GM19099 (cell line): ENCODE measurements around the gene TUB.

Experiments used
- POLR2A ChIP-seq: IDR thresholded peaks from 3 replicates; pipeline ENCODE4 v1.6.1; 2011; ENCODE audit warnings: low read depth; ENCODE audit not compliant: insufficient read length; ENCODE audit errors: extremely low read depth

Gene TUB

GRCh38 chr11:8071616-8072581, 9.1 kb upstream of the TUB start:
- no peak for TF ChIP-seq POLR2A

- no peak for TF ChIP-seq POLR2A
Observed at GRCh38 chr11:8075119-8075726, 5.8 kb upstream of the TUB start.

GRCh38 chr11:8079111-8079675, 1.8 kb upstream of the TUB start:
- TF ChIP-seq POLR2A: no peak

- no peak for TF ChIP-seq POLR2A
Observed at GRCh38 chr11:8080069-8080670, 841 bp upstream of the TUB start.

- no peak for TF ChIP-seq POLR2A
Observed at GRCh38 chr11:8081591-8082250, 710 bp downstream of the TUB start.

GRCh38 chr11:8082391-8083087, 1.5 kb downstream of the TUB start:
- TF ChIP-seq POLR2A: no peak

- TF ChIP-seq POLR2A: no peak
Observed at GRCh38 chr11:8083088-8083395, 2.0 kb downstream of the TUB start.

- no peak for TF ChIP-seq POLR2A
Observed at GRCh38 chr11:8083871-8084281, 2.9 kb downstream of the TUB start.

GRCh38 chr11:8084352-8084751, 3.3 kb downstream of the TUB start:
- TF ChIP-seq POLR2A: no peak

GRCh38 chr11:8085011-8085645, 4.1 kb downstream of the TUB start:
- TF ChIP-seq POLR2A: no peak

- no peak for TF ChIP-seq POLR2A
Observed at GRCh38 chr11:8086001-8086479, 5.0 kb downstream of the TUB start.

GRCh38 chr11:8086571-8086970, 5.6 kb downstream of the TUB start:
- no peak for TF ChIP-seq POLR2A

GRCh38 chr11:8087185-8087584, 6.2 kb downstream of the TUB start:
- TF ChIP-seq POLR2A: no peak

- TF ChIP-seq POLR2A: no peak
Observed at GRCh38 chr11:8087756-8088155, 6.7 kb downstream of the TUB start.
